Activated CD8-positive, alpha-beta memory T cell treated with anti-CD3 and anti-CD28 coated beads, Interleukin-2, amount 10 ng/mL, durations not matched to agents 7 days and 5 days (primary cell): ENCODE data around the gene PHKA1. TPM values are rescaled to one million over a fixed set of nuclear protein-coding genes. Genes with fewer than 3 reads are reported as not detected.
"Not testable (repeated sequence)": the region's sequence is repeated elsewhere in the genome, so short reads cannot be mapped to it uniquely, and the experiment has no call there.

Experiments
- ATAC-seq: fragments of 150-1000 bp; cut with Tn5 transposase; one replicate; pipeline ENCODE4 v1.10.0; 2021; ENCODE audit warnings: moderate library complexity
- CTCF ChIA-PET: fragments of 350-600 bp; sonication (Branson Sonifier 250); formaldehyde crosslinking; loops from one replicate; lab custom pipeline; 2021; ENCODE audit warnings: antibody characterized with exemption; lab: Charles Lee
- DNase-seq: peaks from one replicate; pipeline ENCODE4 v3.0.0-alpha.2; 2020
- H3K27ac Mint-ChIP-seq: one replicate; pipeline ENCODE4 v1.8.0; 2021; ENCODE audit warnings: mild to moderate bottlenecking, mixed read lengths
- H3K27me3 Mint-ChIP-seq: one replicate; pipeline ENCODE4 v1.8.0; 2021; ENCODE audit warnings: mixed read lengths
- H3K36me3 Mint-ChIP-seq: one replicate; pipeline ENCODE4 v1.8.0; 2021; ENCODE audit warnings: mild to moderate bottlenecking, mixed read lengths
- H3K4me1 Mint-ChIP-seq: one replicate; pipeline ENCODE4 v1.8.0; 2021; ENCODE audit warnings: mixed read lengths
- H3K4me3 Mint-ChIP-seq: one replicate; pipeline ENCODE4 v1.8.0; 2021; ENCODE audit warnings: mild to moderate bottlenecking, moderate library complexity, mixed read lengths
- H3K9me3 Mint-ChIP-seq: one replicate; pipeline ENCODE4 v1.8.0; 2022; ENCODE audit warnings: low read depth, mixed read lengths
- total RNA-seq, 2 experiments: library from RNA; stranded (reverse); gene quantifications; one replicate each; pipeline ENCODE4 v1.2.3, GENCODE V29; 2021

PHKA1 gene
- total RNA-seq: 1 to 10 TPM; 1.1 to 4.9 TPM

GRCh38 chrX:72713599-72714477, at the start of gene PHKA1:
Gene PHKA1 (minus strand): TSS chrX:72714306. CDS start chrX:72713880, 426 bp downstream.
- CTCF ChIA-PET: interaction anchor here (1.5 kb wide), 1 partner anchor 469 kb away, joined by 4 read pairs; no protein-coding TSS in a partner anchor
- ATAC-seq (peak; percentile 74), DNase-seq (peak; percentile 44)
- Mint-ChIP-seq H3K4me1 (peaks cover 11% of the 10 kb centered on the region), H3K4me3 (peak within 1 kb of the TSS; percentile 65)
- H3K27me3 Mint-ChIP-seq, H3K36me3 Mint-ChIP-seq, H3K27ac Mint-ChIP-seq, H3K9me3 Mint-ChIP-seq: not testable (repeated sequence)

GRCh38 chrX:72760454-72760853, 46.3 kb upstream of the PHKA1 start:
- ATAC-seq, H3K4me1 Mint-ChIP-seq, CTCF ChIA-PET, H3K27ac Mint-ChIP-seq, H3K9me3 Mint-ChIP-seq, H3K27me3 Mint-ChIP-seq, H3K4me3 Mint-ChIP-seq, DNase-seq, H3K36me3 Mint-ChIP-seq: not testable (repeated sequence)

GRCh38 chrX:72748545-72748944, 34.4 kb upstream of the PHKA1 start:
- H3K9me3 Mint-ChIP-seq, CTCF ChIA-PET, ATAC-seq, DNase-seq, H3K36me3 Mint-ChIP-seq, H3K4me3 Mint-ChIP-seq, H3K27me3 Mint-ChIP-seq, H3K27ac Mint-ChIP-seq, H3K4me1 Mint-ChIP-seq: not testable (repeated sequence)

GRCh38 chrX:72745546-72745945, 31.4 kb upstream of the PHKA1 start:
- DNase-seq, CTCF ChIA-PET, H3K27me3 Mint-ChIP-seq, H3K9me3 Mint-ChIP-seq, H3K4me3 Mint-ChIP-seq, ATAC-seq, H3K36me3 Mint-ChIP-seq, H3K4me1 Mint-ChIP-seq, H3K27ac Mint-ChIP-seq: not testable (repeated sequence)

GRCh38 chrX:72735561-72735960, 21.5 kb upstream of the PHKA1 start:
- H3K9me3 Mint-ChIP-seq: no peaks in the 10 kb centered on the region
- no peak overlapping the region for H3K27ac Mint-ChIP-seq
- H3K4me1 Mint-ChIP-seq: no peaks in the 10 kb centered on the region
- H3K4me3 Mint-ChIP-seq: no peak overlapping the region
- DNase-seq: no peak
- CTCF ChIA-PET: no interaction called here
- no peaks in the 10 kb centered on the region for H3K36me3 Mint-ChIP-seq
- no peak for ATAC-seq
- H3K27me3 Mint-ChIP-seq: peaks cover 29% of the 10 kb centered on the region

- H3K36me3 Mint-ChIP-seq, CTCF ChIA-PET, ATAC-seq, H3K9me3 Mint-ChIP-seq, H3K27ac Mint-ChIP-seq, H3K4me3 Mint-ChIP-seq, DNase-seq, H3K4me1 Mint-ChIP-seq: not testable (repeated sequence)
- H3K27me3 Mint-ChIP-seq: peaks cover 26% of the 10 kb centered on the region
Measured at GRCh38 chrX:72733636-72734035, 19.5 kb upstream of the PHKA1 start.

GRCh38 chrX:72727846-72728245, 13.7 kb upstream of the PHKA1 start:
- DNase-seq (no peak), ATAC-seq (no peak)
- H3K4me3 Mint-ChIP-seq: no peak overlapping the region
- H3K36me3 Mint-ChIP-seq: no peaks in the 10 kb centered on the region
- peaks cover 39% of the 10 kb centered on the region for H3K27me3 Mint-ChIP-seq
- no peaks in the 10 kb centered on the region for H3K4me1 Mint-ChIP-seq
- no peaks in the 10 kb centered on the region for H3K9me3 Mint-ChIP-seq
- H3K27ac Mint-ChIP-seq: no peak overlapping the region
- CTCF ChIA-PET: no interaction called here

- peaks cover 11% of the 10 kb centered on the region for H3K4me1 Mint-ChIP-seq
- H3K27ac Mint-ChIP-seq: no peak overlapping the region
- H3K36me3 Mint-ChIP-seq: peaks cover 1% of the 10 kb centered on the region
- CTCF ChIA-PET: no interaction called here
- peaks cover 8% of the 10 kb centered on the region for H3K27me3 Mint-ChIP-seq
- no peak overlapping the region for H3K4me3 Mint-ChIP-seq
- ATAC-seq (no peak), DNase-seq (no peak)
- no peaks in the 10 kb centered on the region for H3K9me3 Mint-ChIP-seq
Measured at GRCh38 chrX:72716766-72717165, 2.7 kb upstream of the PHKA1 start.

GRCh38 chrX:72715546-72715945, 1.4 kb upstream of the PHKA1 start:
- CTCF ChIA-PET: interaction anchor here (1.5 kb wide), 1 partner anchor 470 kb away, joined by 4 read pairs; no protein-coding TSS in a partner anchor
- H3K4me1 Mint-ChIP-seq: peaks cover 11% of the 10 kb centered on the region
- no peak for DNase-seq
- no peak overlapping the region for H3K4me3 Mint-ChIP-seq
- no peak for ATAC-seq
- H3K9me3 Mint-ChIP-seq: no peaks in the 10 kb centered on the region
- peaks cover 1% of the 10 kb centered on the region for H3K36me3 Mint-ChIP-seq
- peaks cover 8% of the 10 kb centered on the region for H3K27me3 Mint-ChIP-seq
- H3K27ac Mint-ChIP-seq: no peak overlapping the region

- no peaks in the 10 kb centered on the region for H3K9me3 Mint-ChIP-seq
- peaks cover 8% of the 10 kb centered on the region for H3K27me3 Mint-ChIP-seq
- ATAC-seq (no peak), DNase-seq (no peak)
- peaks cover 1% of the 10 kb centered on the region for H3K36me3 Mint-ChIP-seq
- peak overlapping the region; percentile 65 for H3K4me3 Mint-ChIP-seq
- CTCF ChIA-PET: interaction anchor here (1.5 kb wide), 1 partner anchor 469 kb away, joined by 4 read pairs; no protein-coding TSS in a partner anchor
- peaks cover 11% of the 10 kb centered on the region for H3K4me1 Mint-ChIP-seq
- no peak overlapping the region for H3K27ac Mint-ChIP-seq
Measured at GRCh38 chrX:72714478-72714916, 391 bp upstream of the PHKA1 start.

- peaks cover 1% of the 10 kb centered on the region for H3K36me3 Mint-ChIP-seq
- DNase-seq (no peak), ATAC-seq (peak; percentile 41)
- peaks cover 8% of the 10 kb centered on the region for H3K27me3 Mint-ChIP-seq
- H3K27ac Mint-ChIP-seq: no peak overlapping the region
- no peaks in the 10 kb centered on the region for H3K9me3 Mint-ChIP-seq
- CTCF ChIA-PET: no interaction called here
- peak overlapping the region; percentile 65 for H3K4me3 Mint-ChIP-seq
- H3K4me1 Mint-ChIP-seq: peaks cover 11% of the 10 kb centered on the region
Measured at GRCh38 chrX:72713130-72713529, 976 bp downstream of the PHKA1 start.

GRCh38 chrX:72712094-72712755, 1.9 kb downstream of the PHKA1 start:
- H3K4me3 Mint-ChIP-seq: no peak overlapping the region
- peaks cover 11% of the 10 kb centered on the region for H3K4me1 Mint-ChIP-seq
- no peak overlapping the region for H3K27ac Mint-ChIP-seq
- DNase-seq (no peak), ATAC-seq (no peak)
- peaks cover 1% of the 10 kb centered on the region for H3K36me3 Mint-ChIP-seq
- peaks cover 5% of the 10 kb centered on the region for H3K27me3 Mint-ChIP-seq
- CTCF ChIA-PET: no interaction called here
- H3K9me3 Mint-ChIP-seq: no peaks in the 10 kb centered on the region

- H3K27ac Mint-ChIP-seq: no peak overlapping the region
- no peaks in the 10 kb centered on the region for H3K36me3 Mint-ChIP-seq
- no peak overlapping the region for H3K4me3 Mint-ChIP-seq
- no peaks in the 10 kb centered on the region for H3K27me3 Mint-ChIP-seq
- ATAC-seq (no peak), DNase-seq (no peak)
- no peaks in the 10 kb centered on the region for H3K4me1 Mint-ChIP-seq
- CTCF ChIA-PET: no interaction called here
- no peaks in the 10 kb centered on the region for H3K9me3 Mint-ChIP-seq
Measured at GRCh38 chrX:72705814-72706213, 8.3 kb downstream of the PHKA1 start.

GRCh38 chrX:72705111-72705510, 9.0 kb downstream of the PHKA1 start:
- DNase-seq (no peak), ATAC-seq (no peak)
- H3K36me3 Mint-ChIP-seq: no peaks in the 10 kb centered on the region
- CTCF ChIA-PET: no interaction called here
- H3K27ac Mint-ChIP-seq: no peak overlapping the region
- no peaks in the 10 kb centered on the region for H3K9me3 Mint-ChIP-seq
- no peaks in the 10 kb centered on the region for H3K4me1 Mint-ChIP-seq
- no peak overlapping the region for H3K4me3 Mint-ChIP-seq
- no peaks in the 10 kb centered on the region for H3K27me3 Mint-ChIP-seq
